Activated T-cell treated with anti-CD3 and anti-CD28 coated beads, Interleukin-2, amount 50 U/mL, for 72 hours (primary cell): ENCODE data around the gene AP2B1. TPM values are rescaled to one million over a fixed set of nuclear protein-coding genes. Genes with fewer than 3 reads are reported as not detected.
A peak's percentile ranks its signal among the peaks of the same experiment; 100 is the strongest.

Source experiments
- ATAC-seq, 2 donors: fragments of 150-1000 bp; cut with Tn5 transposase; replicated peaks in 1 of 2; 2 replicates each; pipeline ENCODE4 v1.10.0; 2021; ENCODE audit warnings: moderate library complexity in 2 of 2, mild to moderate bottlenecking in 1 of 2
- DNase-seq, 2 donors: peaks; one replicate each; pipeline ENCODE4 v3.0.0; 2021 to 2022; ENCODE audit warnings: mixed read lengths in 1 of 2
- H3K27ac Mint-ChIP-seq: one replicate; pipeline ENCODE4 v1.8.0; 2022; ENCODE audit warnings: mild to moderate bottlenecking, moderate library complexity, mixed read lengths
- H3K27me3 Mint-ChIP-seq: one replicate; pipeline ENCODE4 v1.8.0; 2022; ENCODE audit warnings: low read depth, mixed read lengths
- H3K36me3 Mint-ChIP-seq, 2 donors: one replicate each; pipeline ENCODE4 v1.8.0; 2022; ENCODE audit warnings: mixed read lengths in 2 of 2, mild to moderate bottlenecking in 1 of 2; ENCODE audit not compliant: insufficient read depth in 2 of 2
- H3K4me1 Mint-ChIP-seq: one replicate; pipeline ENCODE4 v1.8.0; 2022; ENCODE audit warnings: low read depth, mixed read lengths
- H3K4me3 Mint-ChIP-seq, 2 donors: one replicate each; pipeline ENCODE4 v1.8.0; 2022; ENCODE audit warnings: mild to moderate bottlenecking in 2 of 2, mixed read lengths in 2 of 2, moderate library complexity in 2 of 2
- H3K9me3 Mint-ChIP-seq, 2 donors: one replicate each; pipeline ENCODE4 v1.8.0; 2022; ENCODE audit warnings: mixed read lengths in 2 of 2
- total RNA-seq, 2 donors: library from RNA; stranded (reverse); gene quantifications; one replicate each; pipeline ENCODE4 v1.2.3, GENCODE V29; 2022

AP2B1 gene
- total RNA-seq, 2 donors from 2014 or later, result 167 to 179 TPM

- H3K4me3 Mint-ChIP-seq, result no peak overlapping the region
- DNase-seq (no peak), ATAC-seq (no peak)
- no peaks in the 10 kb centered on the region for H3K27me3 Mint-ChIP-seq
- H3K9me3 Mint-ChIP-seq, result no peaks in the 10 kb centered on the region
- no peak overlapping the region for H3K27ac Mint-ChIP-seq
- H3K4me1 Mint-ChIP-seq, result no peaks in the 10 kb centered on the region
- H3K36me3 Mint-ChIP-seq, result peaks cover 2 to 14% of the 10 kb centered on the region in 2 donors
Observed at GRCh38 chr17:35717475-35717874, 130.4 kb downstream of the AP2B1 start.

DNA sequence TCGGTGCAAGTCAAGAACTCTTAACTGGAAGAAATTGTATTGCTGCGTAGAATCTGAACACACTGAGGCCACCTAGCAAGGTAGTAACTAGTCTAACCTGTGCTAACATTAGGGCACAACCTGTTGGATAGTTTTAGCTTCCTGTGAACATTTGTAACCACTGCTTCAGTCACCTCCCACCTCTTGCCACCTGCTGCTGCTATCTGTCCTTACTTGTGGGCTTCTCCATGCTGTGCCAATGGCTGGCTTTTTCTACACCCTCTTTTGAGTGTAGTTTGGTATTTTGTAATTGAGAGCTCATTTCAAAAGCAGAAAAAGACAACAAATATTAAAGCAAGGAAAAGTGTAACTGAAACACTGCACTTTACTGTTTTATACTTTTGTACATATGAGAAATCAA, 136.6 kb downstream of the AP2B1 start:
- H3K27ac Mint-ChIP-seq, result no peak overlapping the region

DNA sequence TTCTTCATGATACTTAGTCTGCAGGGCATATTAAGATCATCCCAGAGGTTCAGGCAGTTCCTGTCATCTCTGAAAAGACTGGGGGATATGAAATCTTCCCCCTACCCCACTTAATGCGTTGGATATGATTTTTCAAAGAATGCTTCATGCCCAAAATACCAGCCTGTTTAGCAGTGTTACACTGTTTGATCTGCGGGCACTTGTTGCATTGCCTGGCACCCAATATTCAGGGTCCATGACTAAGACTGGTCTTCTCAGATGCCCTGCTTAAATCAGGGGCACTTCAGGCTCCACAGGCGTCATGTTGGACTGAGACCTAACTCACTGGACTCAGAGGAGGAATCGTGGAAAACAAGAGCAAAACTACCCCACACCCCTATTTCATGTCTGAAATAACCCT, 137.9 kb downstream of the AP2B1 start:
- H3K4me3 Mint-ChIP-seq, result no peak overlapping the region
- no peaks in the 10 kb centered on the region for H3K27me3 Mint-ChIP-seq
- H3K9me3 Mint-ChIP-seq, result no peaks in the 10 kb centered on the region
- no peak overlapping the region for H3K27ac Mint-ChIP-seq
- peaks cover 1% of the 10 kb centered on the region for H3K4me1 Mint-ChIP-seq
- DNase-seq, result no peak
- H3K36me3 Mint-ChIP-seq, result peaks cover 6 to 15% of the 10 kb centered on the region in 2 donors
- no peak for ATAC-seq

More for the DNA sequence above, 136.6 kb downstream of the AP2B1 start:
- H3K4me1 Mint-ChIP-seq, result no peaks in the 10 kb centered on the region
- H3K36me3 Mint-ChIP-seq, result peaks cover 6 to 16% of the 10 kb centered on the region in 2 donors
- ATAC-seq (peak in 1 of 2 donors; percentile 15), DNase-seq (no peak)
- H3K9me3 Mint-ChIP-seq, result no peaks in the 10 kb centered on the region
- no peaks in the 10 kb centered on the region for H3K27me3 Mint-ChIP-seq
- no peak overlapping the region for H3K4me3 Mint-ChIP-seq

DNA sequence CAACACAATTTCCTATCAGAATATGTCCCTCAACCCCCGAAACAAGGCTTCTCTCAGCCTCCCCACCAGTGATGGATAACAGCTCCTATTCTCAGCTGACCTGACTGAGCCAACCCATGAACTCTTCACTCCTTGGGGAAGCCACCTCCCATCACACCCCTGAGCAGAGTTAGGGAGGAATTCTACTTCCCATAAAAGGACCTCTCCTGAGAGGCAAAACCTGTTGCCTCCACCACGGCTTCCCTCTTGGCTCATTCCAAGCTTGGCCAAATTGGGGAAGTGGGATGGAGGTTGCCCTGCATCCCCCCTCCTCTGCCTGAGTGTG, 138.6 kb downstream of the AP2B1 start:
- H3K4me3 Mint-ChIP-seq, result no peak overlapping the region
- peaks cover 8% of the 10 kb centered on the region for H3K4me1 Mint-ChIP-seq
- DNase-seq (no peak), ATAC-seq (no peak)
- no peaks in the 10 kb centered on the region for H3K9me3 Mint-ChIP-seq
- no peaks in the 10 kb centered on the region for H3K27me3 Mint-ChIP-seq
- peaks cover 4 to 13% of the 10 kb centered on the region in 2 donors for H3K36me3 Mint-ChIP-seq
- H3K27ac Mint-ChIP-seq, result no peak overlapping the region

GRCh38 chr17:35726127-35726952, 139.2 kb downstream of the AP2B1 start:
- H3K4me3 Mint-ChIP-seq, result no peak overlapping the region
- no peak for DNase-seq
- H3K27me3 Mint-ChIP-seq, result no peaks in the 10 kb centered on the region
- no peak for ATAC-seq
- peaks cover 4 to 10% of the 10 kb centered on the region in 2 donors for H3K36me3 Mint-ChIP-seq
- H3K27ac Mint-ChIP-seq, result no peak overlapping the region
- H3K9me3 Mint-ChIP-seq, result no peaks in the 10 kb centered on the region
- peaks cover 14% of the 10 kb centered on the region for H3K4me1 Mint-ChIP-seq

DNA sequence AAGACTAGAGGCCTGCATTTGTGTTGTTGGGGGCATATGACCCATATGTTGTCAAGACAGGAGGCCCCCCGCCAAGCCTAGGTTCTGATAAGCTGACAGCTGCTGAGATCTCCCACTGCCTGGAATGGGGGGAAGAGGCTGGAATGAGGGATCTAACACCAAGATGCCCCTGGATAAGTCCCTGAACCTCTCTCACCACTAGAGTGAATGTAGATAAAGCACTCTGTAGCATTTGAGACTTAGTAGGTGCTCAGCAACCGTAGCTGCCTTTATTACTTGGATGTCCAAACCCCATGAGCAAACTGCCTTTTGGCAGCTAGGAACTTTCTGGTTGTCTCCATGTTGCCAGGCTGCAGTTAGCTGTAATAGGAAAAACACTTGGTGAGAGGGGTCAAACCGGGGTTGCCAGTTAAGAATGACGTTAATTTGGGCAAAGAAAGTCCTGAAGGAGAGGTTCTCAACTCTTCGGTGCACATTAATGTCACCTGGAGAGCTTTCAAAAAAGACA, 139.9 kb downstream of the AP2B1 start:
- no peaks in the 10 kb centered on the region for H3K9me3 Mint-ChIP-seq
- peaks cover 4 to 9% of the 10 kb centered on the region in 2 donors for H3K36me3 Mint-ChIP-seq
- H3K27me3 Mint-ChIP-seq, result no peaks in the 10 kb centered on the region
- no peak for DNase-seq
- H3K4me3 Mint-ChIP-seq, result no peak overlapping the region
- H3K4me1 Mint-ChIP-seq, result peaks cover 14% of the 10 kb centered on the region
- ATAC-seq, result no peak
- H3K27ac Mint-ChIP-seq, result no peak overlapping the region

GRCh38 chr17:35727635-35728034, 140.5 kb downstream of the AP2B1 start:
- Mint-ChIP-seq H3K4me1 (peaks cover 14% of the 10 kb centered on the region), H3K4me3 (no peak overlapping the region), H3K27me3 (no peaks in the 10 kb centered on the region), H3K9me3 (no peaks in the 10 kb centered on the region), H3K27ac (no peak overlapping the region), H3K36me3 (peaks cover 4 to 9% of the 10 kb centered on the region in 2 donors)
- DNase-seq (no peak), ATAC-seq (no peak)

DNA sequence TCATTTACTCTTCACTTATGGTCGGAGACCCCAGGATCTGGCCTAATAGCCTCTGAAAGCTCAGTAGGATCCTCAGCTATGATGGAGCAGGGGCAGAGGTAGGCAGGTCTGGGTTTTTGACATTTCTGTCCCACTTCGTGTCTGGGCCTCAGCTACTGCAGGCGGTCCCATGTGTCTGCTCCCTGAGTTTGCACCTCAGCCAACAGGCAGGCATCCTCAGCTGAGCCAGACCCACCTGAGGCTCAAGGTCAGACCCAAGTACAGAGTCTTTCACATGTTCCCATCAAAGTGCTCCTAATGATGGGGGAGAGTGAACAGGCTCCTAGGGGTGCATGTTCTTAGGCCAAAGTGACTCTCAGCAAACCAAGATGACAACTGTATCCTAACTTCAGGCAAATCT, 141.4 kb downstream of the AP2B1 start:
- no peak for ATAC-seq
- Mint-ChIP-seq H3K27ac (no peak overlapping the region), H3K4me3 (no peak overlapping the region), H3K9me3 (no peaks in the 10 kb centered on the region), H3K27me3 (no peaks in the 10 kb centered on the region), H3K36me3 (peaks cover 4 to 9% of the 10 kb centered on the region in 2 donors), H3K4me1 (peaks cover 14% of the 10 kb centered on the region)
- DNase-seq, result no peak

DNA sequence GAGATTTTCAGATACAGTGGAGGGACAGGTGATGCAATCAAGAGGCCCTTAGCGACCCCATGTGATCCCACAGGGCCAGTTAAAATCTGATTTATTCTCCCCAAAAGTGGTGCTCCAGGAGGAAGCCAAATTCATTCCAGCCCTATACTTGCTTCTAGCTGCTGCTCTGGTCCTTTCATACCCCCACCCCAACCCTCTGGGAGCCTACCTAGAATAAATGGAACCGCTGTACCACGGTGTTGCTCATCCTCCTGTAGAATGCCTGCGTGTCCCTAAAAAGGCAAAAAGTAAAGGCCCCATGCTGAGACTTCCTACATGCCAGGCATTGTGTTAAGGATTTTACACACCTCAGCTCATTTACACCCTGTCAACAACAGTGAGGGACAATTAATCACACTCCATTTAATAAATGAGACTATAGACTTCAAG, 142.3 kb downstream of the AP2B1 start:
- Mint-ChIP-seq H3K27ac (no peak overlapping the region), H3K9me3 (no peaks in the 10 kb centered on the region), H3K27me3 (no peaks in the 10 kb centered on the region), H3K36me3 (peaks cover 2 to 9% of the 10 kb centered on the region in 2 donors), H3K4me3 (no peak overlapping the region), H3K4me1 (peaks cover 14% of the 10 kb centered on the region)
- DNase-seq (no peak), ATAC-seq (no peak)

GRCh38 chr17:35730400-35731005, 143.4 kb downstream of the AP2B1 start:
- DNase-seq, result no peak
- ATAC-seq, result peak; percentile 30 to 33

GRCh38 chr17:35731239-35731916, 144.3 kb downstream of the AP2B1 start, which contains the start of gene RASL10B:
Gene RASL10B, plus strand, starts transcription at chr17:35731639. Its CDS starts 3,546 bp downstream, at chr17:35735185.
- peak within 1 kb of the TSS; percentile 79 to 81 for H3K4me3 Mint-ChIP-seq

More at GRCh38 chr17:35730400-35731005, 143.4 kb downstream of the AP2B1 start:
- Mint-ChIP-seq H3K9me3 (no peaks in the 10 kb centered on the region), H3K4me3 (peak overlapping the region; percentile 76 to 81), H3K27ac (peak overlapping the region; percentile 51), H3K36me3 (peaks cover under 1 to 2% of the 10 kb centered on the region in 2 donors), H3K4me1 (peaks cover 14% of the 10 kb centered on the region), H3K27me3 (no peaks in the 10 kb centered on the region)

GRCh38 chr17:35731917-35732805, 145.0 kb downstream of the AP2B1 start:
- no peak overlapping the region for H3K27ac Mint-ChIP-seq
- ATAC-seq (peak in 1 of 2 donors; percentile 14), DNase-seq (no peak)
- no peaks in the 10 kb centered on the region for H3K36me3 Mint-ChIP-seq
- no peaks in the 10 kb centered on the region for H3K9me3 Mint-ChIP-seq
- peaks cover 14% of the 10 kb centered on the region for H3K4me1 Mint-ChIP-seq
- H3K4me3 Mint-ChIP-seq, result peak overlapping the region; percentile 64 to 79
- H3K27me3 Mint-ChIP-seq, result no peaks in the 10 kb centered on the region

More at GRCh38 chr17:35731239-35731916, 144.3 kb downstream of the AP2B1 start, which contains the start of gene RASL10B:
- ATAC-seq (peak; percentile 70 to 72), DNase-seq (peak; percentile 49 to 61)
- no peaks in the 10 kb centered on the region for H3K27me3 Mint-ChIP-seq
- no peaks in the 10 kb centered on the region for H3K9me3 Mint-ChIP-seq
- peaks cover 14% of the 10 kb centered on the region for H3K4me1 Mint-ChIP-seq
- no peaks in the 10 kb centered on the region for H3K36me3 Mint-ChIP-seq
- H3K27ac Mint-ChIP-seq, result peak within 1 kb of the TSS; percentile 51
